ENCODE data around the gene CD248. TPM values are rescaled to one million over a fixed set of nuclear protein-coding genes. Genes with fewer than 3 reads are reported as not detected.

Gene CD248
- total and polyA plus RNA-seq, 2 donors (not counting 1 experiment from before 2014, with no cell fraction given): 0.40 to 0.96 TPM

GRCh38 chr11:66349084-66349386, 32.2 kb upstream of the CD248 start:
- H3K9ac ChIP-seq (ENCODE audit: low read length): no peak overlapping the region
- Mint-ChIP-seq H3K9me3 (ENCODE audit: insufficient read depth) (no peaks in the 10 kb centered on the region), H3K27me3 (no peaks in the 10 kb centered on the region), H3K4me3 (peak overlapping the region; percentile 45), H3K4me1 (peaks cover 35% of the 10 kb centered on the region), H3K27ac (peak overlapping the region; percentile 70)
- intact Hi-C loops (cut with micrococcal nuclease): loop anchor here (5.0 kb wide), 1 partner anchor 38 kb away; no protein-coding TSS in a partner anchor
- no peak for DNase-seq
- peaks cover 7% of the 10 kb centered on the region for H4K20me1 ChIP-seq (ENCODE audit: control insufficient read depth, insufficient read depth, low read length, poor library complexity, severe bottlenecking)
- H3K27me3 ChIP-seq (replicated peaks in 1 of 4; ENCODE audit: control extremely low read depth in 1 of 4, control insufficient read depth in 3 of 4, insufficient read depth in 4 of 4, low read length in 3 of 4): no peaks in the 10 kb centered on the region
- ChIA-PET CTCF (interaction anchor here (4.1 kb wide), 1 partner anchor 37 kb away, joined by 19 read pairs; no protein-coding TSS in a partner anchor), POLR2A (interaction anchor here (1.2 to 1.3 kb wide), 2 partner anchors 23 to 32 kb away, joined by 3 to 5 read pairs; partner anchors contain the start of genes CD248 and SLC29A2)
- no peak overlapping the region for H3K4me2 ChIP-seq (replicated peaks; ENCODE audit: low read depth, low read length, poor library complexity, severe bottlenecking)
- peaks cover 16 to 35% of the 10 kb centered on the region in 2 donors for H3K4me1 ChIP-seq (ENCODE audit: control insufficient read depth in 2 of 2, insufficient read depth in 2 of 2, low read length in 2 of 2)
- no peaks in the 10 kb centered on the region for H3K9me3 ChIP-seq (ENCODE audit: control extremely low read depth in 1 of 3, control insufficient read depth in 2 of 3, insufficient read depth in 1 of 3, low read length in 2 of 3)
- WGBS (ENCODE audit: insufficient coverage): no CpG with 5 or more reads among the region's 2 CpGs
- no peak overlapping the region for H3K27ac ChIP-seq (ENCODE audit: low read length in 2 of 2)
- peaks cover 11% of the 10 kb centered on the region for H3K79me2 ChIP-seq (ENCODE audit: control insufficient read depth, insufficient read depth, low read length)
- no peak overlapping the region for H2AFZ ChIP-seq (ENCODE audit: insufficient read depth, low read depth, low read length, poor library complexity, severe bottlenecking)
- H3K4me3 ChIP-seq (ENCODE audit: control extremely low read depth in 1 of 5, extremely low read depth in 1 of 5, insufficient read depth in 1 of 5, low read depth in 2 of 5, low read length in 4 of 5): no peak overlapping the region
- TF ChIP-seq CTCF (IDR thresholded peaks at IDR 0.05): no peak
- TF ChIP-seq EZH2 (IDR thresholded peaks at IDR 0.05; ENCODE audit: borderline replicate concordance, insufficient read depth, low read depth, low read length, poor library complexity, severe bottlenecking): no peak
- no peaks in the 10 kb centered on the region for H3K36me3 ChIP-seq (replicated peaks in 1 of 2; ENCODE audit: control extremely low read depth in 1 of 2, control insufficient read depth in 1 of 2, extremely low read depth in 1 of 2, insufficient read depth in 2 of 2, low read length in 1 of 2)
- no peak for ATAC-seq (ENCODE audit: low read depth)

- H3K4me1 Mint-ChIP-seq: peaks cover 48% of the 10 kb centered on the region
- peaks cover 19 to 44% of the 10 kb centered on the region in 2 donors for H3K4me1 ChIP-seq (ENCODE audit: control insufficient read depth in 2 of 2, insufficient read depth in 2 of 2, low read length in 2 of 2)
- peak within 1 kb of the TSS; percentile 74 to 85 (median 78) for H3K4me3 ChIP-seq (ENCODE audit: control extremely low read depth in 1 of 5, extremely low read depth in 1 of 5, insufficient read depth in 1 of 5, low read depth in 2 of 5, low read length in 4 of 5)
- peak within 1 kb of the TSS; percentile 100 for H3K27ac Mint-ChIP-seq
- H3K79me2 ChIP-seq (ENCODE audit: control insufficient read depth, insufficient read depth, low read length): peaks cover 25% of the 10 kb centered on the region
- no peaks in the 10 kb centered on the region for H3K9me3 ChIP-seq (ENCODE audit: control extremely low read depth in 1 of 3, control insufficient read depth in 2 of 3, insufficient read depth in 1 of 3, low read length in 2 of 3)
- H3K4me3 Mint-ChIP-seq: peak within 1 kb of the TSS; percentile 96
- intact Hi-C loops (cut with micrococcal nuclease): loop anchor here (5.0 kb wide), 1 partner anchor 40 kb away; no protein-coding TSS in a partner anchor
- no peaks in the 10 kb centered on the region for H3K27me3 Mint-ChIP-seq
- peak; percentile 60 for ATAC-seq (ENCODE audit: low read depth)
- H4K20me1 ChIP-seq (ENCODE audit: control insufficient read depth, insufficient read depth, low read length, poor library complexity, severe bottlenecking): peaks cover 20% of the 10 kb centered on the region
- ChIA-PET CTCF (interaction anchor here (1.0 to 5.2 kb wide), 4 partner anchors 36 to 119 kb away, joined by 3 to 44 read pairs (median 12); partner anchors contain the start of gene PELI3), POLR2A (interaction anchor here (0.6 to 1.3 kb wide), 4 partner anchors 8 to 48 kb away, joined by 3 to 5 read pairs (median 4); partner anchors contain the start of genes CD248 and SLC29A2)
- DNase-seq: peak; percentile 92
- under 1% methylated on average over 88 of the region's 101 CpGs for WGBS (ENCODE audit: insufficient coverage)
- no peaks in the 10 kb centered on the region for H3K9me3 Mint-ChIP-seq (ENCODE audit: insufficient read depth)
- peak within 1 kb of the TSS; percentile 44 to 53 for H3K27ac ChIP-seq (ENCODE audit: low read length in 2 of 2)
- peak within 1 kb of the TSS; percentile 82 for H3K9ac ChIP-seq (ENCODE audit: low read length)
- no peaks in the 10 kb centered on the region for H3K27me3 ChIP-seq (replicated peaks in 1 of 4; ENCODE audit: control extremely low read depth in 1 of 4, control insufficient read depth in 3 of 4, insufficient read depth in 4 of 4, low read length in 3 of 4)
- H3K4me2 ChIP-seq (replicated peaks; ENCODE audit: low read depth, low read length, poor library complexity, severe bottlenecking): peak within 1 kb of the TSS; percentile 85
- peak within 1 kb of the TSS; percentile 90 for H2AFZ ChIP-seq (ENCODE audit: insufficient read depth, low read depth, low read length, poor library complexity, severe bottlenecking)
- no peak for TF ChIP-seq CTCF (IDR thresholded peaks at IDR 0.05)
- TF ChIP-seq EZH2 (IDR thresholded peaks at IDR 0.05; ENCODE audit: borderline replicate concordance, insufficient read depth, low read depth, low read length, poor library complexity, severe bottlenecking): no peak
- H3K36me3 ChIP-seq (replicated peaks in 1 of 2; ENCODE audit: control extremely low read depth in 1 of 2, control insufficient read depth in 1 of 2, extremely low read depth in 1 of 2, insufficient read depth in 2 of 2, low read length in 1 of 2): no peaks in the 10 kb centered on the region
These were observed 30.8 kb upstream of the CD248 start, which contains the start of gene B4GAT1 for GRCh38 chr11:66347425-66348276. Gene B4GAT1, minus strand, starts transcription at chr11:66347629. Its CDS starts 84 bp downstream, at chr11:66347545.
